HFF-Myc (cell line): ENCODE measurements around the gene P2RX3.
A peak's percentile ranks its signal among the peaks of the same experiment; 100 is the strongest.

ENCODE experiments used
- DNase-seq: peaks from one replicate; pipeline ENCODE4 v3.0.0-alpha.2; 2011; ENCODE audit warnings: low read depth; ENCODE audit errors: extremely low read depth
- H3K4me3 ChIP-seq: replicated peaks from 2 replicates; pipeline ENCODE4 v1.5.1; 2011; ENCODE audit warnings: low read depth, mild to moderate bottlenecking, control low read depth, low read length
- TF ChIP-seq, protein P1 (sequence below): IDR thresholded peaks from 2 replicates; pipeline ENCODE4 v1.5.1; 2012; ENCODE audit warnings: mild to moderate bottlenecking, low read depth, low read length, control low read depth; ENCODE audit errors: missing control alignments

Gene P2RX3

DNA sequence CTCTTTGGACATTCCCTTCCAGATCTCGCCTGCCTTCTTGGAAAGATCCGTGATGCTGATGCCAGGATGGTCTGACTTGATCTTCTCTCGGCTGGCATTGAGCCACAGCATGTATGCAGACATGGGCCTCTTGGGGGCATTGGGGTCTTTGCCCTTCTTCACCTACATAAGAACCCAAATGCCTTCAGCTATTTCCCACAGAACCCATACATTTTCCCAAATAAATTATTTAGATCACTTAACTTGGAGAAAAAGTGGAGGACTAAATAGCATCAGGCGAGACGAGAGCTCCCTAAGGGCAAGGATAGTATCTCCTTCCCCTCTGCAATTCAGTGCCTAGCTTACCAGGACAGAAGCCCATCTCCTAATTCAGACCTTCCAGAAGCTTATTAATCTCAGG is 10.4 kb upstream of the P2RX3 start:
- no peak for DNase-seq
- H3K4me3 ChIP-seq = no peak overlapping the region
- TF ChIP-seq, protein P1, sequence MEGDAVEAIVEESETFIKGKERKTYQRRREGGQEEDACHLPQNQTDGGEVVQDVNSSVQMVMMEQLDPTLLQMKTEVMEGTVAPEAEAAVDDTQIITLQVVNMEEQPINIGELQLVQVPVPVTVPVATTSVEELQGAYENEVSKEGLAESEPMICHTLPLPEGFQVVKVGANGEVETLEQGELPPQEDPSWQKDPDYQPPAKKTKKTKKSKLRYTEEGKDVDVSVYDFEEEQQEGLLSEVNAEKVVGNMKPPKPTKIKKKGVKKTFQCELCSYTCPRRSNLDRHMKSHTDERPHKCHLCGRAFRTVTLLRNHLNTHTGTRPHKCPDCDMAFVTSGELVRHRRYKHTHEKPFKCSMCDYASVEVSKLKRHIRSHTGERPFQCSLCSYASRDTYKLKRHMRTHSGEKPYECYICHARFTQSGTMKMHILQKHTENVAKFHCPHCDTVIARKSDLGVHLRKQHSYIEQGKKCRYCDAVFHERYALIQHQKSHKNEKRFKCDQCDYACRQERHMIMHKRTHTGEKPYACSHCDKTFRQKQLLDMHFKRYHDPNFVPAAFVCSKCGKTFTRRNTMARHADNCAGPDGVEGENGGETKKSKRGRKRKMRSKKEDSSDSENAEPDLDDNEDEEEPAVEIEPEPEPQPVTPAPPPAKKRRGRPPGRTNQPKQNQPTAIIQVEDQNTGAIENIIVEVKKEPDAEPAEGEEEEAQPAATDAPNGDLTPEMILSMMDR = no peak

DNA sequence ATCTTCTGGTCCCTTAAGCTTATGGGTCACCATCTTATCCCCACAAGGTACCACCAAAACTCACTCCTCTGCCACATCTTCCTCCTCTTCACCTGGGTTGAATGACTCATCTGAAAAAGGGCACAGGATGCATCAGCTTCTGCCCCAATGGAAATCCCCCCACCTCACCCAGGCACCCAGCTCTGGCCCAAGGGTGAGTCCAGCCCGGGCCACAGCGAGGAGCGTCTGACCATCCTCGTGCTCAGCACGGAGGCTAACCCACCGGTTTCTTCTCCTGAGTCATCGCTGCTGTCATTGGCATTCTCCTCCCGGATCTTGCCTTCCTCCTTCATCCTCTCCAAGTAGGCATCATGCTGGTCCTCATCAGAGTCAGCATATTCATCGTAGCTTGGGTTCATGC is 8.1 kb upstream of the P2RX3 start:
- TF ChIP-seq, protein P1 = no peak
- H3K4me3 ChIP-seq = no peak overlapping the region
- DNase-seq = no peak

DNA sequence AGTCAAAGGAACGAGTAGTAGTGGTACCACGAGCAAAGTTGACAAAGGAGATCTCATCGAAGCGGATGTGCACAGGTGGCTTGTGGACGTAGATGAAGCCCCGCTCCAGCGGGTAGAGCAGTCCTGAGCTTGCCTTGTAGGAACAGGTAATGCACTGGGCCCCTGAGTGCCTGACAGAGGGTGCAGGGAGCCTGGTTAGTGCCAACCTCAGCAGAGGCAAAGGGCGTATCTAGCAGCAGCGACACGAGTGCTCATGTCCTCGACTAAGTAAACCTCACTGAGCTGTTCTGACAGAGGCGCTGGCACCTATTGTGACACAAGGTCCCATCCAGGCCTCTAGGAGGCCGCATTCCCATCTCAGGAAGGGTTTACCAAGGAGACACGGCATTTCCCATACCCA is 6.4 kb upstream of the P2RX3 start:
- DNase-seq = no peak
- no peak overlapping the region for H3K4me3 ChIP-seq
- TF ChIP-seq, protein P1 = no peak

DNA sequence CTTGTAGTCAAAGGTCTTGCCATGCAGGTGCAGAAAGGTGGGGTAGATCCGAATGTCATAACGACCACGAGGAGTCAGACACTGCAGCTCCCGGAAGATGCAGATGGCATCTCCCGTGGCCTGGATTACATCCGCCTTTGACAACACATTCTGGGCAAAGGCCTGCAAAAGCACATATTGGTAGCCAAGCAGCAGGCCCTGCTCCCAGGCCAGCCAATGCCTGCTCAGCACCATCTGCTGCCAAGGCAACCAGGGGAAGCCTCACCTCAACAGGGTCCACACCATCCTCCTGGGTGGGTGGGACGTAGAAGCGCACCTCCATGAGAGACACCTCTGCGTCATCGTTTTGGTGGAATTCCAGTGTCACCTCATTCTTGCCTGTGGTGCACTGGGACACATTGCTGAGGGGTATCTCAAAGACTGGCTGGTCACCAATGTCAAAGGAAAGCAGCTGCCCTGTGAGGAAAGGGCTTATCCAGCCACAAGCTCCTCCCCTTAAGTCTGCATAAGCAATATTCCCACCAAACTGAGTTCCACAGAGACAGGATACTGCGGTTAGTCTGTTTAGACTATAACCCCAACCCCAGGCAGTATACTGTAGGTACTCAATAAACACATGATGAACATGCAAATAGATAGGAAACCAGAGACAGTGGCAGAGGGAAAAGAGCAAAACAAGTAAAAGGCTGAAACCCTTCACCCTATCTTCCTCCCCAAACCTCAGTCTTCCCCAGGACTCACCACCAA is 5.3 kb upstream of the P2RX3 start:
- TF ChIP-seq, protein P1 = no peak
- no peak overlapping the region for H3K4me3 ChIP-seq
- DNase-seq = no peak

DNA sequence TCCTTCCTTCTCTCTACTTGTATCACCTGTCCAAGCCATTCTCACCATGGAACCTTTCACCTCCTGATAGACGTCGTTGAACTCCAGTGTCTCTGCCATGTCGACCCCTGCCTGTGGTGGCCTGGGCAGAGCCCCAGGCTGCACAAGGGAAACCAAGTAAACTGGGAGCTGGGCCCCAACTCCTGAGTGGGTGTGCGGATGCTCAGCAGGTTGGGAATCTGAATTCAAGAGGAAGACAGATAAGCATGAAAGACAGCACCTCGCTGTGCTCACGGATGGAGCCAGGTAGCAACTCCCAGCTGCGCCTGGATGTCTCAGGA is 3.2 kb upstream of the P2RX3 start:
- TF ChIP-seq, protein P1 = no peak
- DNase-seq = no peak
- peak overlapping the region; percentile 77 for H3K4me3 ChIP-seq

DNA sequence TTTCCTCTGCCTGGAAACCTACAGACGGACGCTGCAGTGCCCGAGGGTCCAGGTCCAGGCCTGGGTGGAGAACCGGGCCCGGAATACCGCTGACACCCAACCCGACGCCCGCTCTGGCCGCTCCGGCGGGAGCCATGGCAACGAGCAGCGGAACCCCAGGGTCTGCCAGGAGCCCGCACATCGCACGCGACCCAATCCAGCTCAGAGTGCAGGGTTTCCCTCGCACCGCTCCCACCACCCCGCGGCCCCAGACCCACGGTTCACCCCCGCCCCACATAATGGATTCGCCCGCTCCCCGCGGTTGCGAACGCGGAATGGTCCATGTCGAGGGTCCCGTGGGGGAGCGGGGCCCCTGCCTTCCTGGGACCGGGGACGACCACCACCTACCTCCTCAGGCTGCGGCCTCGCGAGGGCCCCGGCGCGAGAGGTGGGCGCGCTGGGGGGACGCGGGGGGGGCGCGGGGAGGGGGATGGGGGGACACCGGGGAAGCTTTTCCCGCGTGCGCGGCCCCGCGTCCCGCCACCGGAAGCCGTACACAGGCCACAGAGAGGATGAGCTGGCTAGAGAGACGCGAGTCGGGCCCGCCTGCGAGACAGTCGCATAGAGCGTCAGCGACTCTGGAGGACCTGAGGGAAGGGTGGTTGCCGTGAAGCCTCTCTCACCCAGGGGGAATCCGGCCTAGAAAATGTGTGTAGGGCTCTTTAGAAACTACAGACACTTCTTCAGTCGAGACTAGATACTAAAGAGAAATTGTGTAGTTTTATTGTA is 2.6 kb upstream of the P2RX3 start, which contains the start of gene SSRP1:
SSRP1 (minus strand) TSS at position 550 of the 768 bp plus-strand sequence. CDS start 771 bp downstream, outside the sequence.
- peak within 1 kb of the TSS; percentile 77 for H3K4me3 ChIP-seq
- no peak for DNase-seq
- TF ChIP-seq, protein P1 = no peak
